OCI-LY1 (cell line): ENCODE measurements around the gene SACM1L.

Experiments used
- H2AFZ ChIP-seq: fragments of 200-600 bp; sonication (generic), shearing (Covaris generic); 2 replicates; pipeline ENCODE4 v1.6.0; 2014; ENCODE audit warnings: antibody characterized with exemption, mild to moderate bottlenecking, low read length
- H3F3A ChIP-seq: fragments of 200-600 bp; sonication (generic), shearing (Covaris generic); 2 replicates; pipeline ENCODE4 v1.6.0; 2014; ENCODE audit warnings: mild to moderate bottlenecking, antibody characterized with exemption, low read length, moderate library complexity; ENCODE audit not compliant: insufficient read depth
- H3K27ac ChIP-seq: fragments of 200-600 bp; sonication (generic); 2 replicates; pipeline ENCODE4 v1.5.1; 2014; ENCODE audit warnings: low read length, mixed run types, mild to moderate bottlenecking, low read depth; ENCODE audit not compliant: poor library complexity, severe bottlenecking
- H3K27me3 ChIP-seq: fragments of 200-600 bp; sonication (generic); 2 replicates; pipeline ENCODE4 v1.6.0; 2014; ENCODE audit warnings: antibody characterized with exemption, mild to moderate bottlenecking, low read length, moderate library complexity; ENCODE audit not compliant: insufficient read depth
- H3K36me3 ChIP-seq: fragments of 200-600 bp; sonication (generic); 2 replicates; pipeline ENCODE4 v1.6.1; 2014; ENCODE audit warnings: mild to moderate bottlenecking, antibody characterized with exemption, low read length, moderate library complexity, mixed read lengths; ENCODE audit not compliant: insufficient read depth
- H3K4me1 ChIP-seq: fragments of 200-600 bp; sonication (generic); 2 replicates; pipeline ENCODE4 v1.5.1; 2014; ENCODE audit warnings: mild to moderate bottlenecking, low read length, moderate library complexity; ENCODE audit not compliant: insufficient read depth, severe bottlenecking
- H3K4me2 ChIP-seq: fragments of 200-600 bp; sonication (generic), shearing (Covaris generic); 2 replicates; pipeline ENCODE4 v1.6.1; 2014; ENCODE audit warnings: low read length
- H3K4me3 ChIP-seq: fragments of 200-600 bp; sonication (generic); 2 replicates; pipeline ENCODE4 v1.5.1; 2014; ENCODE audit warnings: low read length, low read depth, mild to moderate bottlenecking, mixed read lengths; ENCODE audit not compliant: poor library complexity, severe bottlenecking
- H3K79me2 ChIP-seq: fragments of 200-600 bp; shearing (Covaris generic); 2 replicates; pipeline ENCODE4 v1.6.1; 2016; ENCODE audit warnings: mixed run types, low read length, mixed read lengths; ENCODE audit not compliant: insufficient read depth
- H3K9ac ChIP-seq: fragments of 200-600 bp; sonication (generic), shearing (Covaris generic); 2 replicates; pipeline ENCODE4 v1.6.1; 2014; ENCODE audit warnings: mild to moderate bottlenecking, low read length, mixed read lengths
- H3K9me2 ChIP-seq: fragments of 200-600 bp; sonication (generic), shearing (Covaris generic); 2 replicates; pipeline ENCODE4 v1.6.1; 2014; ENCODE audit warnings: low read depth, mild to moderate bottlenecking, low read length, mixed read lengths
- H3K9me3 ChIP-seq: fragments of 200-600 bp; shearing (Covaris generic); 2 replicates; pipeline ENCODE4 v1.6.1; 2014; ENCODE audit warnings: low read length, mixed read lengths
- H4K20me1 ChIP-seq: fragments of 200-600 bp; sonication (generic), shearing (Covaris generic); 2 replicates; pipeline ENCODE4 v1.6.0; 2016; ENCODE audit warnings: mild to moderate bottlenecking, low read length; ENCODE audit not compliant: insufficient read depth
- CTCF ChIP-seq: fragments of 200-600 bp; sonication (generic), shearing (Covaris generic); IDR thresholded peaks from 2 replicates; pipeline ENCODE4 v1.5.1; 2017; ENCODE audit warnings: mild to moderate bottlenecking, antibody characterized with exemption, low read length, moderate library complexity, mixed read lengths
- EZH2 ChIP-seq: fragments of 200-600 bp; sonication (generic), shearing (Covaris generic); IDR thresholded peaks from 2 replicates; pipeline ENCODE4 v1.8.0; 2017; ENCODE audit warnings: borderline replicate concordance, mixed run types, mild to moderate bottlenecking, antibody characterized with exemption, low read length, moderate library complexity, mixed read lengths

Gene SACM1L

GRCh38 chr3:45761831-45762230, 72.6 kb downstream of the SACM1L start:
- no peaks in the 10 kb centered on the region for H3K4me1 ChIP-seq
- H3F3A ChIP-seq = no peaks in the 10 kb centered on the region
- H4K20me1 ChIP-seq = no peaks in the 10 kb centered on the region
- TF ChIP-seq EZH2 (no peak), CTCF (no peak)
- no peaks in the 10 kb centered on the region for H3K79me2 ChIP-seq
- no peaks in the 10 kb centered on the region for H3K9me2 ChIP-seq
- peaks cover 3% of the 10 kb centered on the region; the same call in 1 of the 2 replicates for H3K27me3 ChIP-seq
- no peaks in the 10 kb centered on the region for H3K9me3 ChIP-seq
- H3K4me2 ChIP-seq = no peak overlapping the region
- H3K27ac ChIP-seq = no peak overlapping the region
- H3K36me3 ChIP-seq = no peaks in the 10 kb centered on the region
- no peak overlapping the region for H2AFZ ChIP-seq
- no peak overlapping the region for H3K4me3 ChIP-seq
- no peak overlapping the region for H3K9ac ChIP-seq

DNA sequence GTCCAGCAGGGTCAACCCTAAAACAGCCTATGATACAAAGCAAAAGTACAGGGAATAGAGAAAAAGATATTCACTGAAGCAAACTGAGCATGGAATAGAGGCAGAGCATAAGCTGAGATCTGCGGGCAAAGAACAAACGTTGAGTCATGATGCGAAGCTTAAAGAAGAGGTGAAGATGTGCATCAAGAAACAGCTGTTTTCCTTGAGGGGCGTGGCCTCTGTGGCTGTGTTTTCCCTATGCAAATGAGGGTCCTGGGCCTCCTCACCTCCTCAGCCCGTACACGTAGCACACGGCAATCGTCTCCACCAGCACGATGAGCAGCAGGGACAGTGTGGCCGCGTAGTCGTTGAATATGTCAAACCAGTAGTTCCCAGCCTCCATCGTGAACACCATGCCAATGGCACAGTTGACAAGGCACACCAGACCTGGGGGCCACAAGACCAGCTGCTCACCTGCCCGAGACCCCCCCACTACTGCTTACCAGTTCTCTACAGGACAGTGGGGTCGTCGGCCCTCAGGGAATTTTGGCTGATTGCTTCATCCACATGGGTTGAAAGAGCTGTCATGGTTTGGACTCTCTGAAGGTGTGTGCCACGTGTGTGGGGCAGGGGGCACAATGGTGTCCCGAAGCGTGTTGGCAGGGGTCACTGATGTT, 73.6 kb downstream of the SACM1L start:
- H3K4me1 ChIP-seq = no peaks in the 10 kb centered on the region
- H3K27ac ChIP-seq = no peak overlapping the region
- H3K4me3 ChIP-seq = no peak overlapping the region
- no peak for TF ChIP-seq EZH2
- no peak for TF ChIP-seq CTCF
- no peaks in the 10 kb centered on the region for H3K36me3 ChIP-seq
- H3K9ac ChIP-seq = no peak overlapping the region
- H2AFZ ChIP-seq = no peak overlapping the region
- peaks cover 3% of the 10 kb centered on the region; the same call in 1 of the 2 replicates for H3K27me3 ChIP-seq
- H3K79me2 ChIP-seq = no peaks in the 10 kb centered on the region
- no peaks in the 10 kb centered on the region for H3F3A ChIP-seq
- 0 out of 2 replicates have a peak, but pooled peaks cover 4% of the 10 kb centered on the region for H3K9me3 ChIP-seq
- H3K9me2 ChIP-seq = no peaks in the 10 kb centered on the region
- H4K20me1 ChIP-seq = no peaks in the 10 kb centered on the region
- H3K4me2 ChIP-seq = no peak overlapping the region

- no peak overlapping the region for H3K4me2 ChIP-seq
- H3K4me3 ChIP-seq = no peak overlapping the region
- no peaks in the 10 kb centered on the region for H3F3A ChIP-seq
- no peak overlapping the region for H3K27ac ChIP-seq
- H3K9me3 ChIP-seq = 0 out of 2 replicates have a peak, but pooled peaks cover 4% of the 10 kb centered on the region
- no peak overlapping the region for H3K9ac ChIP-seq
- H3K9me2 ChIP-seq = no peaks in the 10 kb centered on the region
- H3K27me3 ChIP-seq = peaks cover 3% of the 10 kb centered on the region; the same call in 1 of the 2 replicates
- no peaks in the 10 kb centered on the region for H3K4me1 ChIP-seq
- no peaks in the 10 kb centered on the region for H4K20me1 ChIP-seq
- no peak overlapping the region for H2AFZ ChIP-seq
- H3K79me2 ChIP-seq = no peaks in the 10 kb centered on the region
- no peak for TF ChIP-seq EZH2
- no peak for TF ChIP-seq CTCF
- no peaks in the 10 kb centered on the region for H3K36me3 ChIP-seq
These were observed 74.1 kb downstream of the SACM1L start for GRCh38 chr3:45763303-45763675.
